ENCODE measurements around the gene LPGAT1. TPM values are rescaled to one million over a fixed set of nuclear protein-coding genes. Genes with fewer than 3 reads are reported as not detected.

Gene LPGAT1
- total and polyA plus RNA-seq, 2 of the 13 experiments (the other 11 are each of a cell fraction or from before 2014, with no cell fraction given): 12.1 to 48.3 TPM

DNA sequence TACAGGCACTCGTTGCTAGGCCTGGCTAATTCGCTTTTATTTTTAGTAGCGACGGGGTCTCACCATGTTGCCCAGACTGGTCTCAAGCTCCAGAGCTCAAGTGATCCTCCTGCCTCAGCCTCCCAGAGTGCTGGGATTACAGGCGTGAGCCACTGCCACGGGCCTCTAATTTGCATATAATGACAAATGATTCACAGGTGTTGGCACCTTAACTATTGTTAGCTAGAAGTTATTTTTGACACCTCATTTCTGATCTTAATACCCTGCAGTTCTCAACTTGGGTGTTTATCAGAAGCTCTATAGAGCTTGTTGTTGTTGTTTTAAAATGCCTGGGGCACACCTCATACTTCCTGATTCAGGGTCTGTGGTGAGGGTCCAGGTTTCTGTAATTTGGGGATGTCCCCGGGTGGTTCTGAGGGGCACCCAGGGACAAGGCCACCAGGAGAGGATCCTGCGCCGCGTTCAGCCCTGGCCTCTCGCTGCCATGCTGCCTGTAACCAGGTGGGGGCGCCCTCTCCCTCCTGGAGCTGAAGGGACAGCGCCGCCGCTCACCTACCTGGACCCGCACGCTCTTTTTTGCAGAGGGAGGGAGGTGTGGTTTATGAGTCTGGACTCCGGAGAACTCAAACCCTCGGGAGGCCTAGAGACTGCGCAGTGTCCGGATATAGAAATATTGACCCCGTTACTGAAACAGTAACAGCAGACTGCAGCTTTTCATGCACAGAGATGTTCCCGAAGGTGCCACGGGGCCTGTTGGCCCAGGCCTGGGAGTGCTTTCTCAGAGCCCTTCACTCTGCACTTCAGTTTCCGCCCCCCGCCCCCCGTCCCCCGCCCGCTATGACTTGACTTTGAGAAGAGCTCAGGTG lies 132.2 kb downstream of the LPGAT1 start (continued):
- no peak for TF ChIP-seq ZNF646 (CRISPR knock-in tag; IDR thresholded peaks at IDR 0.05)
- no peak for TF ChIP-seq HNF4G (IDR thresholded peaks at IDR 0.05; ENCODE audit: borderline replicate concordance, low read depth, low read length)
- TF ChIP-seq HNF4G (CRISPR knock-in tag; IDR thresholded peaks at IDR 0.05; ENCODE audit: borderline replicate concordance, low read depth): peak; percentile 30; the same call in 1 of the 2 replicates
- TF ChIP-seq MAX (IDR thresholded peaks at IDR 0.05): peak; percentile 42; the same call in 1 of the 2 replicates
- TF ChIP-seq ARHGAP35 (CRISPR knock-in tag; IDR thresholded peaks at IDR 0.05; ENCODE audit: borderline replicate concordance): no peak
- peak; percentile 48; the same call in 1 of the 2 replicates for TF ChIP-seq SP4 (CRISPR knock-in tag; IDR thresholded peaks at IDR 0.05)
- TF ChIP-seq FLYWCH1 (CRISPR knock-in tag; IDR thresholded peaks at IDR 0.05): no peak
- TF ChIP-seq SMC3 (IDR thresholded peaks at IDR 0.05; ENCODE audit: low read length): peak; percentile 73
- peak; percentile 40; the same call in 1 of the 2 replicates for TF ChIP-seq ZBTB25 (CRISPR knock-in tag; IDR thresholded peaks at IDR 0.05)
- no peak for TF ChIP-seq TRIM24 (CRISPR knock-in tag; IDR thresholded peaks at IDR 0.05)
- no peak for TF ChIP-seq ZNF543 (CRISPR knock-in tag; IDR thresholded peaks at IDR 0.05)
- TF ChIP-seq HOXD1 (CRISPR knock-in tag; IDR thresholded peaks at IDR 0.05): no peak
- TF ChIP-seq ZIK1 (CRISPR knock-in tag; IDR thresholded peaks at IDR 0.05; ENCODE audit: borderline replicate concordance, low read depth): no peak
- no peak for TF ChIP-seq ZNF761 (CRISPR knock-in tag; conservative IDR thresholded peaks at IDR 0.05)
- TF ChIP-seq, protein P1, sequence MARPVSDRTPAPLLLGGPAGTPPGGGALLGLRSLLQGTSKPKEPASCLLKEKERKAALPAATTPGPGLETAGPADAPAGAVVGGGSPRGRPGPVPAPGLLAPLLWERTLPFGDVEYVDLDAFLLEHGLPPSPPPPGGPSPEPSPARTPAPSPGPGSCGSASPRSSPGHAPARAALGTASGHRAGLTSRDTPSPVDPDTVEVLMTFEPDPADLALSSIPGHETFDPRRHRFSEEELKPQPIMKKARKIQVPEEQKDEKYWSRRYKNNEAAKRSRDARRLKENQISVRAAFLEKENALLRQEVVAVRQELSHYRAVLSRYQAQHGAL (CRISPR knock-in tag; IDR thresholded peaks at IDR 0.05; ENCODE audit: not compliant biosample characterization): no peak
- 0 out of 2 replicates have a peak, but pooled peaks have one; percentile 22 for TF ChIP-seq ZNF724P (CRISPR knock-in tag; IDR thresholded peaks at IDR 0.05; ENCODE audit: borderline replicate concordance)
- TF ChIP-seq TFDP1 (CRISPR knock-in tag; IDR thresholded peaks at IDR 0.05; ENCODE audit: borderline replicate concordance): no peak
- TF ChIP-seq ZNF367 (CRISPR knock-in tag; IDR thresholded peaks at IDR 0.05; ENCODE audit: borderline replicate concordance): no peak
- TF ChIP-seq THYN1 (CRISPR knock-in tag; IDR thresholded peaks at IDR 0.05; ENCODE audit: borderline replicate concordance, low read depth): no peak

Data from HepG2 (cell line).